MM.1S (cell line): Measurements from ENCODE around the gene EFCAB6.

Experiments
- DNase-seq: peaks from one replicate; pipeline ENCODE4 v3.0.0-alpha.2; 2015
- H2AFZ ChIP-seq: fragments of 300-600 bp; sonication (generic); 2 replicates; pipeline ENCODE4 v1.6.0; 2016; ENCODE audit warnings: antibody characterized with exemption, low read length
- H3F3A ChIP-seq: fragments of 300-600 bp; sonication (generic); 2 replicates; pipeline ENCODE4 v1.6.1; 2016; ENCODE audit warnings: mild to moderate bottlenecking, antibody characterized with exemption, low read length, moderate library complexity, mixed read lengths; ENCODE audit not compliant: insufficient read depth
- H3K27ac ChIP-seq: fragments of 300-600 bp; sonication (generic); 2 replicates; pipeline ENCODE4 v1.5.1; 2016; ENCODE audit warnings: mild to moderate bottlenecking, low read length
- H3K27me3 ChIP-seq: fragments of 300-600 bp; sonication (generic); replicated peaks from 2 replicates; pipeline ENCODE4 v1.6.0; 2016; ENCODE audit warnings: low read length; ENCODE audit not compliant: insufficient read depth
- H3K36me3 ChIP-seq: fragments of 300-600 bp; sonication (generic); replicated peaks from 2 replicates; pipeline ENCODE4 v1.6.1; 2016; ENCODE audit warnings: mild to moderate bottlenecking, low read length, mixed read lengths; ENCODE audit not compliant: insufficient read depth
- H3K4me1 ChIP-seq: fragments of 300-600 bp; sonication (generic); 2 replicates; pipeline ENCODE4 v1.6.1; 2016; ENCODE audit warnings: low read length, mixed read lengths
- H3K4me2 ChIP-seq: fragments of 300-600 bp; sonication (generic); 2 replicates; pipeline ENCODE4 v1.6.0; 2016; ENCODE audit warnings: low read depth, low read length
- H3K4me3 ChIP-seq: fragments of 300-600 bp; sonication (generic); 2 replicates; pipeline ENCODE4 v1.5.1; 2016; ENCODE audit warnings: low read length, mixed read lengths
- H3K79me2 ChIP-seq: fragments of 300-600 bp; sonication (generic); 2 replicates; pipeline ENCODE4 v1.6.1; 2016; ENCODE audit warnings: mixed run types, low read length, mixed read lengths
- H3K9ac ChIP-seq: fragments of 300-600 bp; sonication (generic); 2 replicates; pipeline ENCODE4 v1.6.1; 2016; ENCODE audit warnings: low read length, mixed read lengths
- H3K9me2 ChIP-seq: fragments of 300-600 bp; sonication (generic); replicated peaks from 2 replicates; pipeline ENCODE4 v1.6.1; 2016; ENCODE audit warnings: mild to moderate bottlenecking, low read length, mixed read lengths; ENCODE audit not compliant: insufficient read depth
- H3K9me3 ChIP-seq: fragments of 300-600 bp; sonication (generic); replicated peaks from 2 replicates; pipeline ENCODE4 v1.6.1; 2016; ENCODE audit warnings: mild to moderate bottlenecking, low read length, mixed read lengths; ENCODE audit not compliant: insufficient read depth
- H4K20me1 ChIP-seq: fragments of 300-600 bp; sonication (generic); 2 replicates; pipeline ENCODE4 v1.6.1; 2016; ENCODE audit warnings: mild to moderate bottlenecking, low read length, moderate library complexity, mixed read lengths; ENCODE audit not compliant: insufficient read depth
- CTCF ChIP-seq: fragments of 300-600 bp; sonication (generic); IDR thresholded peaks from 2 replicates; pipeline ENCODE4 v1.5.1; 2016; ENCODE audit warnings: antibody characterized with exemption, low read length, mixed read lengths
- EZH2 ChIP-seq: fragments of 300-600 bp; sonication (generic); optimal IDR thresholded peaks from 2 replicates; pipeline ENCODE3; 2017; ENCODE audit warnings: low read depth, mild to moderate bottlenecking, antibody characterized with exemption, low read length, mixed read lengths
- EZH2phosphoT487 ChIP-seq: fragments of 300-600 bp; sonication (generic); IDR thresholded peaks from 2 replicates; pipeline ENCODE4 v1.6.1; 2018; ENCODE audit warnings: antibody characterized with exemption, low read length

Gene EFCAB6

GRCh38 chr22:43631846-43632245 is 180.3 kb downstream of the EFCAB6 start:
- H3K9me2 ChIP-seq: no peaks in the 10 kb centered on the region
- H4K20me1 ChIP-seq: no peaks in the 10 kb centered on the region
- no peaks in the 10 kb centered on the region for H3K36me3 ChIP-seq
- no peaks in the 10 kb centered on the region for H3K27me3 ChIP-seq
- H3K9ac ChIP-seq: no peak overlapping the region
- no peak overlapping the region for H2AFZ ChIP-seq
- no peaks in the 10 kb centered on the region for H3K4me1 ChIP-seq
- no peaks in the 10 kb centered on the region for H3K9me3 ChIP-seq
- no peak overlapping the region for H3K4me3 ChIP-seq
- H3K4me2 ChIP-seq: no peak overlapping the region
- no peaks in the 10 kb centered on the region for H3F3A ChIP-seq
- TF ChIP-seq EZH2phosphoT487 (no peak), EZH2 (no peak), CTCF (no peak)
- DNase-seq: no peak
- no peak overlapping the region for H3K27ac ChIP-seq
- no peaks in the 10 kb centered on the region for H3K79me2 ChIP-seq

GRCh38 chr22:43631201-43631600 is 180.9 kb downstream of the EFCAB6 start:
- H3K27me3 ChIP-seq: no peaks in the 10 kb centered on the region
- H3K4me2 ChIP-seq: no peak overlapping the region
- no peaks in the 10 kb centered on the region for H3K4me1 ChIP-seq
- no peaks in the 10 kb centered on the region for H3K79me2 ChIP-seq
- H3K9me2 ChIP-seq: no peaks in the 10 kb centered on the region
- no peak for TF ChIP-seq CTCF
- H4K20me1 ChIP-seq: no peaks in the 10 kb centered on the region
- H2AFZ ChIP-seq: no peak overlapping the region
- no peak overlapping the region for H3K9ac ChIP-seq
- no peaks in the 10 kb centered on the region for H3F3A ChIP-seq
- no peak overlapping the region for H3K4me3 ChIP-seq
- no peak overlapping the region for H3K27ac ChIP-seq
- DNase-seq: no peak
- H3K36me3 ChIP-seq: no peaks in the 10 kb centered on the region
- no peaks in the 10 kb centered on the region for H3K9me3 ChIP-seq

GRCh38 chr22:43630451-43630850 is 181.7 kb downstream of the EFCAB6 start:
- H3K4me3 ChIP-seq: no peak overlapping the region

More at GRCh38 chr22:43630451-43630850, 181.7 kb downstream of the EFCAB6 start:
- H3K9me3 ChIP-seq: no peaks in the 10 kb centered on the region
- H3K79me2 ChIP-seq: no peaks in the 10 kb centered on the region
- no peaks in the 10 kb centered on the region for H4K20me1 ChIP-seq
- no peak overlapping the region for H3K4me2 ChIP-seq
- no peak for TF ChIP-seq EZH2
- no peak for TF ChIP-seq CTCF
- no peak for TF ChIP-seq EZH2phosphoT487
- H3K27me3 ChIP-seq: no peaks in the 10 kb centered on the region
- no peaks in the 10 kb centered on the region for H3K9me2 ChIP-seq
- H3K9ac ChIP-seq: no peak overlapping the region
- no peaks in the 10 kb centered on the region for H3K36me3 ChIP-seq
- no peak for DNase-seq
- H3K4me1 ChIP-seq: no peaks in the 10 kb centered on the region
- H2AFZ ChIP-seq: no peak overlapping the region
- H3F3A ChIP-seq: no peaks in the 10 kb centered on the region
- H3K27ac ChIP-seq: no peak overlapping the region
